Breast epithelium (tissue), 3 donors: Measurements from ENCODE around the gene AP1AR.

Experiments
- POLR2AphosphoS5 ChIP-seq, 3 donors: sonication (generic); formaldehyde crosslinking; IDR thresholded peaks; one replicate each; pipeline ENCODE4 v1.6.1; 2017; ENCODE audit warnings: antibody characterized with exemption in 3 of 3
- TF ChIP-seq, protein P1 (sequence below), 3 donors: fragments of 450-650 bp; IDR thresholded peaks; one replicate each; pipeline ENCODE4 v1.5.1; 2016 to 2017; ENCODE audit warnings: antibody characterized with exemption in 3 of 3, mild to moderate bottlenecking in 3 of 3, moderate library complexity in 3 of 3

DNA sequence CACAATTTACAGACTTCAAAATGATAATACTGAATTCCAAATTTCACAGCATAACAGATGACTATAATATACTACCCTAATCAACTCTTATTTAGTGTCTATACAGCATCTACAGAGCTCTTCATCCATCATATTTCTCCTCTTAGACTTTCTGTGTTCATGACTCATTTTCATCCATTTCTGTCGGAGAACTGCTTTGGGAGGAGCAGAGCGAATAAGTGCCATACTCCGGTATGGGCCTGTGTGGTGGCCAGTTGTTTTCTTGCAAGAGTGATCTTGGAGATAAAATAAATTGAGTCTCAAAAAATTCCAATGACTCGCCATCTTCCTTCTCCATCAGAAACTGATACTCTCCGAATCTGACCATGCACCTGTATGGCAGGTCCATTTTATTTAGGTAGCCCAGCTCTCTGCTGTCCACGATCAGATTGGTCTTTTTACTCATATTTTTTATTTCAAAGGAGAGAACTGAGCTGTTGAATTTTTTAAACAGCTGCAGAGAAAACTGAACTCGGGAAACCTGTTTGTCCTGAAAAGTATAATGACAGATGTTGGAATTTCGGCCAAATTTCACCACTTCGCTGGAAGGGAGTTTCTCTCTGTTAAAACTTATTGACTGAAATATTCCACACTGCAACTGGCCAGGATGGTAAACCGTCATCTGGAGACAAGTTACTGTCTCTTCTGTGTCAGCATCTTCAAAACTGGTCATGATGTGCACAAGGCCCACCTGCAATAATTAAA is 46.3 kb downstream of the AP1AR start:
- TF ChIP-seq, protein P1, sequence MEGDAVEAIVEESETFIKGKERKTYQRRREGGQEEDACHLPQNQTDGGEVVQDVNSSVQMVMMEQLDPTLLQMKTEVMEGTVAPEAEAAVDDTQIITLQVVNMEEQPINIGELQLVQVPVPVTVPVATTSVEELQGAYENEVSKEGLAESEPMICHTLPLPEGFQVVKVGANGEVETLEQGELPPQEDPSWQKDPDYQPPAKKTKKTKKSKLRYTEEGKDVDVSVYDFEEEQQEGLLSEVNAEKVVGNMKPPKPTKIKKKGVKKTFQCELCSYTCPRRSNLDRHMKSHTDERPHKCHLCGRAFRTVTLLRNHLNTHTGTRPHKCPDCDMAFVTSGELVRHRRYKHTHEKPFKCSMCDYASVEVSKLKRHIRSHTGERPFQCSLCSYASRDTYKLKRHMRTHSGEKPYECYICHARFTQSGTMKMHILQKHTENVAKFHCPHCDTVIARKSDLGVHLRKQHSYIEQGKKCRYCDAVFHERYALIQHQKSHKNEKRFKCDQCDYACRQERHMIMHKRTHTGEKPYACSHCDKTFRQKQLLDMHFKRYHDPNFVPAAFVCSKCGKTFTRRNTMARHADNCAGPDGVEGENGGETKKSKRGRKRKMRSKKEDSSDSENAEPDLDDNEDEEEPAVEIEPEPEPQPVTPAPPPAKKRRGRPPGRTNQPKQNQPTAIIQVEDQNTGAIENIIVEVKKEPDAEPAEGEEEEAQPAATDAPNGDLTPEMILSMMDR (IDR thresholded peaks at IDR 0.05): no peak
- no peak for TF ChIP-seq POLR2AphosphoS5 (IDR thresholded peaks at IDR 0.05)
